Activated T-cell treated with anti-CD3 and anti-CD28 coated beads, Interleukin-2, amount 50 U/mL, for 24 hours (primary cell): ENCODE data around the gene CCDC171.

ENCODE experiments used
- DNase-seq: peaks from one replicate; pipeline ENCODE4 v3.0.0-alpha.2; 2020
- H3K27ac Mint-ChIP-seq: 2 replicates; pipeline ENCODE4 v1.8.0; 2020; ENCODE audit warnings: mild to moderate bottlenecking, mixed read lengths
- H3K27me3 Mint-ChIP-seq: 2 replicates; pipeline ENCODE4 v1.8.0; 2020; ENCODE audit warnings: mixed read lengths
- H3K36me3 Mint-ChIP-seq: 2 replicates; pipeline ENCODE4 v1.8.0; 2020; ENCODE audit warnings: low read depth, mixed read lengths
- H3K4me1 Mint-ChIP-seq: 2 replicates; pipeline ENCODE4 v1.8.0; 2020; ENCODE audit warnings: low read depth, mixed read lengths
- H3K4me3 Mint-ChIP-seq: 2 replicates; pipeline ENCODE4 v1.8.0; 2020; ENCODE audit warnings: mild to moderate bottlenecking, moderate library complexity, mixed read lengths
- H3K9me3 Mint-ChIP-seq: 2 replicates; pipeline ENCODE4 v1.8.0; 2020; ENCODE audit warnings: mixed read lengths

The CCDC171 gene

DNA sequence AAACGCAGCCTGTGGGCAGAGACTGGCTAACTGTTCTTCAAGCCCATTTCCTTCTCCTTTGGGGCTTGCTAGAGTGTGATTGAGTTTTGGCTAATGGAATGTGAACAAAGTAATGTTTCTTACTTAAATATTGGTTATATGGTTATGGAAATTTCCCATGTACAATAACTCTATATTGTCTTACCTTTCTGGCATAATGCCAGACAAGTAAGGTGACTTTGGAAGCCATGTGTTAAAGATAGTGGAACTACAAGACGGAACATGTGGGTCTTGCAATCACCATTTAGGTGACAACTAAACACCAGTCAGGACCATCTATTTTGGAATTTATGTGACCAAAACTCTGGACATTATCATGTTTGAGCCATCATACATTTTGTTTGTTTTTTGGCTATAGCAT lies 260.2 kb downstream of the CCDC171 start:
- no peak for DNase-seq
- Mint-ChIP-seq H3K4me3 (no peak overlapping the region), H3K27ac (no peak overlapping the region), H3K27me3 (no peaks in the 10 kb centered on the region), H3K4me1 (no peaks in the 10 kb centered on the region), H3K36me3 (no peaks in the 10 kb centered on the region), H3K9me3 (peaks cover 4% of the 10 kb centered on the region)

DNA sequence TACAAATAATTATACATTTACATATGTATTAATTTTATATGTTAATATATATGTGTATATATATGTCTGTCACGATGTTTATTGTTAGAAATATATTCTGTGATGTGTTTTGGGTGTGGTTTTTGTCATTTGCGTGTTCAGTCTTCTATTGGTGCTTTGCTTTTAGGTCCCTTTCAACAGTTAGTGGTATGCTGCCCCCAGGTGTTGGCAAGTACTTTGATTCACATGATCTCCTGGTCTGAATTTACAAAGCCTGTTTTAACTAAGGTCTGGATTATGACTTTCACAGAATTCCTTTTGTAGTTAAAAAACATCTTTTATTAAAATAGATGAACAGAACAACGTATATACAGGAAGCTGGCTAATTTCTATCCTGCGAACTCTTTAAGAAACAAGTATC lies 271.5 kb downstream of the CCDC171 start:
- Mint-ChIP-seq H3K27me3 (no peaks in the 10 kb centered on the region), H3K27ac (no peak overlapping the region), H3K4me3 (no peak overlapping the region), H3K4me1 (no peaks in the 10 kb centered on the region), H3K9me3 (no peaks in the 10 kb centered on the region), H3K36me3 (no peaks in the 10 kb centered on the region)
- no peak for DNase-seq

DNA sequence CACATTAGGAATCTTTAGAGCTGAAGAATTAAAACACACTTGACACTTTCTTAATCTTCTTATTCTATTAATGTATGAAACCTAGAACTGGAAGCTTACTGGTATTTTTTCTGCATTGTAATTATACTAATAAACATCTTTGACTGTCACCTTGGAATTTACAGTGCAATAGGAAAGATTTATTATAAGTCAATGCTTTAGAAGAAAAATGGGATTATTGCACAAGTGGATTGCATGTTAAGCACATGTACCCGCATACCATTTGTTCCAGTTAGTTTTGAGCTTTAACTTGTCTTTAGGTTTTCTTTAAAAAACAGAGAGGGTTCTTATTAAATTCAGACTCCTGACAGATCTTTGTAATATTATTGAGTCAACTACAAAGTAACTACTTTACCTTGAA lies 278.5 kb downstream of the CCDC171 start:
- Mint-ChIP-seq H3K27me3 (no peaks in the 10 kb centered on the region), H3K9me3 (no peaks in the 10 kb centered on the region), H3K4me1 (no peaks in the 10 kb centered on the region), H3K36me3 (no peaks in the 10 kb centered on the region), H3K27ac (no peak overlapping the region), H3K4me3 (no peak overlapping the region)
- DNase-seq = no peak

DNA sequence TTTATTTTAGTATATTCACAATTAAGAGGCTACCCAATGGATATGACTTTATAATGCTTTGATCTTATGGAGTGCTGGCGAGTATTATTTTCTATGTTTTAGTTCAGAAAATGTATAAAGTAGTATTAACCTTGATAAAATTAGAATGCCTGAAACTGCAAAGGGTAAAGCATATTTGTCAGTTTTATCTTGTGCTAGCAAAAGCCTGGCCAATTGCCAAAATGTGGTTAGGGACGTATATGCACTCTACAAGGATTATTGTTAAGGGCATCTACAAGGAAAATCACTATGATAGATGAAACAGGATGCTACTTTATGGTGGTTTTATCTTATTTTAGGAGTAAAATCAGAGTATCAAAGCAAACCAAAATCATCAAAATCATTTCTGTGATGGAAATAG lies 281.7 kb downstream of the CCDC171 start:
- no peaks in the 10 kb centered on the region for H3K9me3 Mint-ChIP-seq
- H3K27me3 Mint-ChIP-seq = no peaks in the 10 kb centered on the region
- no peak for DNase-seq
- no peaks in the 10 kb centered on the region for H3K4me1 Mint-ChIP-seq
- H3K4me3 Mint-ChIP-seq = no peak overlapping the region
- H3K36me3 Mint-ChIP-seq = no peaks in the 10 kb centered on the region
- H3K27ac Mint-ChIP-seq = no peak overlapping the region

DNA sequence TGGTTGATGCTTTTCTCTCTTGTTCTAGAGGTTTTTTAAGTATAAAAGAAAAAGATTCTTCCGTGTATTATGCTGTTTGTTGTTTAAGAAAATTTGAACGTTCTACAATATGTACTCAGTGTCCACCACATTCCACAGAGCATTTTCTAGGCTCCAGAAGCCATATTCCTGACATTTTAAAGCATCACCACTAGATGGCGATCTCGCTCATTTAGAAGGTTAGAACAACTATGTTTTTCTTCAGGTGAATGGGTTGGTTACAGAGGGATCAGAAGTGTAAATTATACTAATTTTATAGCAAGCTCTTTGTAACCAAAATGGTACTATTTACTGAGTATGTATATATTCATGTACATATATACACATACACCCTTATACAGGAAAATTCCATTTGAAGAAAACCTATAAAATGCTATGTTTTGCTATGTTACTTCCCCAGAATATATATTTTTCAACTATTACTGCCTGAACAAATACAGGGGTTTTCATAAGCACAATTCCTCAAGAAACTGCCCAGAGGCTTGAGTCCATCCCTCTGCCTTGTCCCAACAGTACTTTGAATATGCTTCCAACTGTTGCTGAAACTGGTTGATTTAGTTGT lies 284.3 kb downstream of the CCDC171 start:
- H3K9me3 Mint-ChIP-seq = no peaks in the 10 kb centered on the region
- no peaks in the 10 kb centered on the region for H3K27me3 Mint-ChIP-seq
- H3K36me3 Mint-ChIP-seq = no peaks in the 10 kb centered on the region
- H3K4me1 Mint-ChIP-seq = no peaks in the 10 kb centered on the region
- H3K4me3 Mint-ChIP-seq = no peak overlapping the region
- no peak overlapping the region for H3K27ac Mint-ChIP-seq
- no peak for DNase-seq

DNA sequence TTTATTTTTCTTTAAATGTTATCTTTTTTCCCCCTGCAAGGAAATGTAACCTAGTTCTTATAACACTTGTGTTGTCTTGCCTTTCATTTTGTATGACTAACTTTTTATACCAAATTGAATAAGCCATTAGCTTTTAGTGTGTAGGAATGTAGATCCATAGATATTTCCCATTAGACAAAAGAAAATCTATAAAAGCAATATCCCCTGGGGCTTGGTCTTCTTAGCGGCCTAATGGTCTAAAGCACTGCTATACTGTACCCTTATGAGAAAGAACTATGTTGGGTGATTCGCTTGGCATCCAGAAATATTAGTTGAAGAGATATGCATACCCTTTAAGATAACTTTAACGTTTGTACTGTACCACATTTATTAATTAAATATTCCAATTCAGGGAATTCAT lies 289.2 kb downstream of the CCDC171 start:
- H3K27ac Mint-ChIP-seq = no peak overlapping the region
- H3K4me3 Mint-ChIP-seq = no peak overlapping the region
- H3K4me1 Mint-ChIP-seq = no peaks in the 10 kb centered on the region
- no peak for DNase-seq
- H3K36me3 Mint-ChIP-seq = no peaks in the 10 kb centered on the region
- no peaks in the 10 kb centered on the region for H3K9me3 Mint-ChIP-seq
- no peaks in the 10 kb centered on the region for H3K27me3 Mint-ChIP-seq

DNA sequence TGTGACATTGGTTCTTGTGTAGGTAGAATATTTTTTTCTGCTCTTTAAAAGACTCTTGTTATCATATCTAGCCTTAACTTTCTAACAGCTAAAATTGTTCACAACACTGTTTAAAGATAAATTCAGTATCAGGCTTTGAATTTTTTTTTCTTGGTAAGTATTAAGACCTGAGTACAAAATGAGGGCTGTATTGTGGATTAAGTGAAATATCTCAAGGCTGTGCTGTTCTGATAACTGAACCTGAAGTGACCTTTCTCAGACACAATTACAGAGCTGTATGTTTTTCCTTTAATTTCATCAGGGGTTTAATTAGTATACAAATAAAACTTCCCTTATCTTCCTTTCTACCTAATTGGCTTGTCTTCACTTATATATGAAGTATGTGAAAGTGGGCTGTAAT lies 290.5 kb downstream of the CCDC171 start:
- Mint-ChIP-seq H3K9me3 (no peaks in the 10 kb centered on the region), H3K4me3 (no peak overlapping the region), H3K36me3 (no peaks in the 10 kb centered on the region), H3K27me3 (no peaks in the 10 kb centered on the region), H3K27ac (no peak overlapping the region), H3K4me1 (no peaks in the 10 kb centered on the region)
- DNase-seq = no peak

DNA sequence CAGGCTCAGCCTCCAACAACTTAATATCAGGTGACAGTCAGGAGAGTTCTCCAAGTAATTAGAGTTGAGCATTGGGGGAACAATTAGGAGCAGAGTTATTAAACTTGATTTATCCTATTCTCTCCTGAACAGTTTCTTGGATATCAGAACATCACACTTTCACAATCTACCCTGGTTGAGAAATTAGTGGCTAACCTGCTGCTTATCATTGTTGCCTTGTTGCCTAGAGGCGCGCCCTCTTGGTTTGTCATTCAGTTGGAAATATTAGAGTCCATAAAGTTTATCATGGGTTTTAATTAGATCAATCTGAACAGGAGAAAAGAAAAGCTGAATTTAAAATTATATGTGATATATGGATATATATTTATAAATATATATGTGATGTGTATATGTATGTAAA lies 291.1 kb downstream of the CCDC171 start:
- no peak for DNase-seq
- Mint-ChIP-seq H3K9me3 (no peaks in the 10 kb centered on the region), H3K4me1 (no peaks in the 10 kb centered on the region), H3K27ac (no peak overlapping the region), H3K27me3 (no peaks in the 10 kb centered on the region), H3K36me3 (no peaks in the 10 kb centered on the region), H3K4me3 (no peak overlapping the region)

DNA sequence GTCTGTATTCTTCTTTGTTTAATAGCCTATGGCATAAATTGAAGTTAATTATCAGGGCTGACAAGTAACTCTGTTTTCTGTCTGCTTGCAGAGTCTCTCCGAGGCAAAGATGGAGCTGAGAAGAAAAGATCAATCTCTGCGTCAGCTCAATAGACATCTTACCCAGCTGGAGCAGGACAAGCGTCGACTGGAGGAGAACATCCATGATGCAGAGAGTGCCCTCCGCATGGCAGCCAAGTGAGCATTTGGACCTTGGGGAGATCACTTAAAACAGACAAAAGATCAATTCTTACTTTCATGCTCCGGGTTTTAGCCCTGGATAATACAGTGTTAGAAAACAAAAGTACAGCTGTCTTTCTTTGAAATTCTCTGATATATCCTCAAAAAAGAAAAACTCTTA lies 293.8 kb downstream of the CCDC171 start:
- no peak overlapping the region for H3K4me3 Mint-ChIP-seq
- no peak for DNase-seq
- H3K9me3 Mint-ChIP-seq = no peaks in the 10 kb centered on the region
- H3K27me3 Mint-ChIP-seq = no peaks in the 10 kb centered on the region
- no peak overlapping the region for H3K27ac Mint-ChIP-seq
- H3K4me1 Mint-ChIP-seq = no peaks in the 10 kb centered on the region
- H3K36me3 Mint-ChIP-seq = no peaks in the 10 kb centered on the region

DNA sequence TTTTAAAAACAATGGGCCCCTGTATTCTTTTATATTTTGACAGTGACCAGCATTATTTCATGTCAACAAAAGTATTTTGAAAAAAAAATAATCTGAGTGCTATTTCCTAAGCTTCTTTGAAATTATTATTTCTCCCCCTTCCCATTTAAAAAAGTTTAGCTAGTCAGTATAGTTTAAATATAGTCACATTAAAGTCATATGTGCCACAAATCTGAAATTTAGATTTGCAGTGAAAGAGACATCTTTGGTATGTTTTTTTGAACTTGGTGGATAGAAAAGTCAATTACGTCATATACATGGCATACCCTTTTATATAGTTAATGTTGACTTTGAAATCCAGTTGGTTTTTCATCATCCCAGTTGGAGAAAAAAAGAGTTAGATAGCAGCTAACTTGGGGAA lies 297.0 kb downstream of the CCDC171 start:
- H3K27ac Mint-ChIP-seq = no peak overlapping the region
- H3K9me3 Mint-ChIP-seq = no peaks in the 10 kb centered on the region
- no peak for DNase-seq
- H3K27me3 Mint-ChIP-seq = no peaks in the 10 kb centered on the region
- H3K4me3 Mint-ChIP-seq = no peak overlapping the region
- no peaks in the 10 kb centered on the region for H3K36me3 Mint-ChIP-seq
- H3K4me1 Mint-ChIP-seq = no peaks in the 10 kb centered on the region

DNA sequence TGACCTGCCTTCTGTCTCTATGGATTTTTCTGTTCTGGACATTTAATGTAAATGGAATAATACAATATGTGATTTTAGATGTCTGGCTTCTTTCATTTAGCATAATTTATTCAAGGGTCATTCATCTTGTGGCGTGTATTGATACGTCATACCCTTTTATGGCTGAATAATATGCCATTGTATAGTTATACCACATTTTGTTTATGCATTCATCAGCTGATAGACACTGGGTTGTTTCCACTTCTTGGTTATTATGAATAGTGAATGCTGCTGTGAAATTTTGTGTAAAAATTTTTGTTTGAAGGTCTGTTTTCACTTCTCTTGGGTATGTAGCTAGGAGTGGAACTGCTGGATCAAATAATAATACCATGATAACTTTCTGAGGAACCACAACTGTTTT lies 298.9 kb downstream of the CCDC171 start:
- H3K36me3 Mint-ChIP-seq = no peaks in the 10 kb centered on the region
- no peaks in the 10 kb centered on the region for H3K9me3 Mint-ChIP-seq
- H3K27me3 Mint-ChIP-seq = no peaks in the 10 kb centered on the region
- no peak for DNase-seq
- H3K4me1 Mint-ChIP-seq = no peaks in the 10 kb centered on the region
- no peak overlapping the region for H3K27ac Mint-ChIP-seq
- no peak overlapping the region for H3K4me3 Mint-ChIP-seq

DNA sequence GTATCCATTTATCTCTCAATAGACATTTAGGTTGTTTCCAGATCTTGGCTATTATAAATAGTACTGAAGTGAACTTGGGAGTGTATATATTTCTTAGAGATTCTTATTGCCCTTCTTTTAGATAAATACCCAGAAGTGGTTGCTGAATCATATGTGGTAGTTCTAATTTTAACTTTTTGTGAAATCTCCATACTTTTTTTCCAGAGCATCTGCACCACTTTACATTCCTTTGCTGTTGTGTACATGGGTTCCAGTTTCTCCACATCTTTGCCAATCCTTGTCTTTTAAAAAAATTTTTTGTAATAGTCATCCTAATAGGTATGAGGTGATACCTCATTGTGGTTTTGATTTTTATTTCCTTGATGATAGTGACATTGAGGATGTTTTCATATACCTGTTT lies 303.7 kb downstream of the CCDC171 start:
- no peaks in the 10 kb centered on the region for H3K4me1 Mint-ChIP-seq

DNA sequence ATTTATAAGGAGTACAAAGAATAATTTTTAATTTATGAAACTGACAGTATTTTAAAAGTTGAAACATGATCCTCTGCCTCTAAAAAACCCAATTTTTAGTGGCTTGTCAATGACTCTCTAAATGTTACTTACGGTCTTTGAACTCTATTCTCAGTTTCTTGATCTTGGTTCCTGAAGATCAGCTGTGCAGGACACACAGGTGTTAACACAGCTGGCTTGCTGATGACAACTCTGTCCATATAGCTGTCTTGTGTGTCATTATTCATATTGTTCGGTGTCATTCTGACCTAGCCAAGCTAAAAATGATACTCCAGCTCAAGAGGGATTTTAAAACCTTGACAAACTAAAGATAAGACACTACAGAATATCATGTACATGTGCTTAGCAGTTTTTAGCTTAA lies 314.5 kb downstream of the CCDC171 start:
- Mint-ChIP-seq H3K4me3 (no peak overlapping the region), H3K27me3 (no peaks in the 10 kb centered on the region), H3K4me1 (no peaks in the 10 kb centered on the region), H3K36me3 (no peaks in the 10 kb centered on the region), H3K9me3 (no peaks in the 10 kb centered on the region), H3K27ac (no peak overlapping the region)
- DNase-seq = no peak

More for the DNA sequence above, 303.7 kb downstream of the CCDC171 start:
- Mint-ChIP-seq H3K27ac (no peak overlapping the region), H3K9me3 (no peaks in the 10 kb centered on the region), H3K27me3 (no peaks in the 10 kb centered on the region), H3K4me3 (no peak overlapping the region), H3K36me3 (no peaks in the 10 kb centered on the region)
- no peak for DNase-seq

DNA sequence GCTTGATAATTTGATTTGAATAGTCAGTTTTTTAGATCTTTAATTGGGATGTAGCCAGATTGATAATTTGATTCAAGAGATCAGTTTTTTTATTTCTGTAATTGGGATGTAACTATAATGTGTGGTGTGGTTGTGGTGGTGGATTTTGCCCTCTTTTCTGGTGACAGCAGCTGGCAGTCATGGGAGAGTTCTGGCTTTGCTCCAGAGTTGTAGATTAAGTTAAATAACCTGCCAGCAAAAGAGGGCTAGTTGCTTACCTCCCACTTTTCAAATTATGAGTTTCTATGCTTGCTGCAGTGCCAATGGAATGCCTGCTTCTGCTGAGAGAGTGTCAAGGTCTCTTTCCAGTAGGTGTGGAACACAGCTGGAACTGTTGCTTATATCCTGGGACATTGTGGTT lies 315.1 kb downstream of the CCDC171 start:
- no peak overlapping the region for H3K4me3 Mint-ChIP-seq

DNA sequence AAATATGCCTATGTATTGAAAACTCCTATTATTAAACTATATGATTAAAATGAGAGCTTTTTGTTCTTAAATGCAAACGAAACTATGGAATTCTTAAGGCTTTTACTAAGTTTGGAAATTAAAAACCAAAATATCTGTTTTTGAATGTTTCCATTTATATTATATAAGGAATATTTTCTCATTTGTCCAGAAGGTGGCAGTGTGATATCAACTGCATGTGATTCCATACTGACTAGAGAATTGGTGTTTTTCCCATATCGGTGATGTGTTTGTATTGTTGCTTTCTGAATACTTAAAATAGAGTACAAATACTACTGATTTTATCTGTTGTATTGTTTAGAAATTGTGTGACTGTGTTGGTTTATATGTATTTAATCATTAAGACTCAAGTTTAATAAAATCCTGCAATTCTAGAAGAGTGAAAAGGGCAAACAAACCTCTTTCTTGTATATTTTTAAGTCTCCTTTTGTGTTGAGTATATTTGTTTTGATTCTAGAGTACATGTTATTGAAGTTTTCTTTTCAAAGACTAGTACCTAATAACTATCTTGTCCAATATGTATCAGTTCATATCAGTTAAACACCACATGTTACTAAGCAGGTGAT lies 320.8 kb downstream of the CCDC171 start:
- H3K27ac Mint-ChIP-seq = no peak overlapping the region
- H3K36me3 Mint-ChIP-seq = no peaks in the 10 kb centered on the region
- H3K4me3 Mint-ChIP-seq = no peak overlapping the region
- DNase-seq = no peak
- no peaks in the 10 kb centered on the region for H3K27me3 Mint-ChIP-seq
- no peaks in the 10 kb centered on the region for H3K4me1 Mint-ChIP-seq
- H3K9me3 Mint-ChIP-seq = no peaks in the 10 kb centered on the region

More for the DNA sequence above, 315.1 kb downstream of the CCDC171 start:
- Mint-ChIP-seq H3K36me3 (no peaks in the 10 kb centered on the region), H3K9me3 (no peaks in the 10 kb centered on the region), H3K27me3 (no peaks in the 10 kb centered on the region), H3K4me1 (no peaks in the 10 kb centered on the region), H3K27ac (no peak overlapping the region)
- DNase-seq = no peak

DNA sequence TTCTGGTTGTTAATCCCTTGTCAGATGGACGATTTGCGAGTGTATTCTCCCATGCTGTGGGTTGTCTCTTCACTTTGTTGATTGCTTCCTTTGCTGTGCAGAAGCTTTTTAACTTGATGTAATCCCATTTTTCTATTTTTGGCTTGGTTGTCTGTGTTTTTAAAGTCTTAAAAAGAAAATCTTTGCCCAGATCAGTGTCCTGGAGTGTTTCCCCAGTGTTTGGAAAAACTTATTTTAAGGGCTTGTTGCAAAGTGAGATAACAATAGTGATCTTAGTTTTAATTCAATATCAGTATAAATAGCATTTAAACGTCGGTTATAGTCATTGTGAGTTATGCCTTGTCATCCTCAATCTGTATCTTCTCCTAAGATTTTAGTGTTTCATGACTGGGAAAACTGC lies 329.5 kb downstream of the CCDC171 start:
- H3K4me1 Mint-ChIP-seq = no peaks in the 10 kb centered on the region
- H3K4me3 Mint-ChIP-seq = no peak overlapping the region
- no peak overlapping the region for H3K27ac Mint-ChIP-seq
- no peaks in the 10 kb centered on the region for H3K27me3 Mint-ChIP-seq
- DNase-seq = no peak
- H3K9me3 Mint-ChIP-seq = no peaks in the 10 kb centered on the region
- H3K36me3 Mint-ChIP-seq = no peaks in the 10 kb centered on the region
